Measurements from ENCODE around the gene TMCO4.
"Not testable (repeated sequence)": the region's sequence is repeated elsewhere in the genome, so short reads cannot be mapped to it uniquely, and the experiment has no call there.

The TMCO4 gene

DNA sequence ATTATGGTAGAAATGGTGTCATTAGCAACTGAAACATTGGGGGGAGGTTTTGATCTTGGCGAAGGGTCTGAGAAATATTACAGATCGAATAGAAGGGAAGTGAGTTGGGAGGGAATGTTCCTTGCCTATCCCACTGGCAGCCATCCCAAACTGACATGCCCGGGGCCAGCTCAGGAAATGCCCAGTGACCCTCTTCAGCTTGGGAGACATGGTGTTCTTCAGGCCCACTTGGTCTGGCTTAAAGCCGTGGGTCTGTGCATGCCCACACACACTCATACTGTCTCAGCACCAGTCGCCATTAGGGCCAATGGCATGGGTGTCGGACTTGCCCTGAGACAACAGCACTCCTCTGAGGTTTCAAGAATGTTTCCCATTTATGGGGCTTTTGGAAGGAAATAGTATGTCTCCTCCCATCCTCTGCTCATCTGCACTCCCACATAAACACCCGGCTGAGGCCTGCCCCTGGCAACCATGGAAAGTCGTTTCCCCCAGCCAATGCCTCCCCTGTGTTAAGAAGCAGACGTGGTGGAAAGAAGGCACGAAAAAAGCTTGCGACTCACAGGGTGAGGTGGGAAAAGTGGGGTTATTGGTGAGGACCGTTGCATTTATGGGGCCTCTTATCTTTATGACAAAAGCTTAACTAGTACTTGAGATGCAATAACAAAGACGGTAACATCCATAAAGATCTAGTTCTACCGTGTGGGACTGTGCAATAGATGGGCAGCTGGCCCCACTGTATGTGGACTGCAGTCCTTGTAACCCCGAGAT lies 13.3 kb upstream of the TMCO4 start:
- DNase-seq = peak in 1 of 3 experiments; percentile 14

DNA sequence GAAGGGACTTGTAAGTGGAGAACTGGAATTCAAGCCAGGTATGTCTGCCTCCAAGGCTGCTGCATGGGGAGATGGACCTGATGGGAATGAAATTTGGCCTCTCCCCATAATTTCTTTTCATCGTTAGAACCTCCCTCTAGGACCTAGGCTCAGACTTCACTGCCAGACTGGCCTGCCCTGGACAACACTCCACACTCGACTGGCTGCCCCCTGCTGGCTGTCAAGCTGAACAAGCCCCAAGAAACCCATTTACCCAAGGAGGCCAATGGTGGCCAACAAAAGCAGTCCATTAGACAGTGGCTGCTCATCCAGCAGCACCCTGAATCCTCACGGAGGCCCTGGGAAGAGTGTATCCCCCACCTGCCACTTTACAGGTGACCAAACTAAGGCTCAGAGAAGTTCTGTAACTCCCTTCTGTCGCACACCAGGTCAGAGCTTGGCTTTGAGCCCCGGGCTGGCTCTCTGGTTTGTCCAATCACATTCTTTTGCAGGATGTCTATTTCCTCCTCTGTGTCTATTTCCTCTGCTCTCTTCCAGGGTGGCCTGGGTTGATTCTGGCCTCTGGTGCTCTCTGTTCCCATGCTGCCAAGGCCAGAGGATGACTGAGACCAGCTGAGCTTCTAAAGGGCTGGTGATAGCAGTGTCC lies 11.6 kb upstream of the TMCO4 start:
- DNase-seq = peak in 1 of 3 experiments; percentile 18

DNA sequence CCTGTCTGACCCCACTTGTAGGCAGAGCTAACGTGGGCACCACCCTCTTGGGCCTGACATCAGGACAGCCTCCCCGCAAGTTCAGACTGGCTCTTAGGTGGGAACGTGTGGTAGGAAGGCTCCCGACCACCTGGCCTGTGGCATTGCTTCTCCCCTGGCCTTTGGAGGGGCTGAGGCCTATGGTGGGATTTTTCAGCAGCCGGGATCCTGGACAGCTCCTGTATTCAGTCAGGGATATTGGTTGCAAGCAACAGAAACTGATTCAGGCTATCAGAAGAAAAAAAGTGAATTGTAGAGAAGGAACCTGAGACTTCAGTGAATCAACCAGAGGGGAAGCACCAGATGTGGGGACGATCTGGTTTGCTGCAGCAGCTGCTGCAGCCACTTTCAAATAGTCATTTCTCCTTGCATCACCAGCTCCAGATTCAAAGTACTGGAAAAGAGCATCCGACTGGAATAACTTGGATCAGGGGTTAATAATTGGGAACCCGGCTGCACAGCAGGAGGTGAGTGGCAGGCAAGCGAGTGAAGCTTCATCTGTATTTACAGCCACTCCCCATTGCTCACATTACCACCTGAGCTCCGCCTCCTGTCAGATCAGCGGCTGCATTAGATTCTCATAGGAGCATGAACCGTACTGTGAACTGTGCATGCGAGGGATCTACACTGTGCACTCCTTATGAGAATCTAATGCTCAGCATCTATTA lies 9.5 kb upstream of the TMCO4 start:
- no peak for DNase-seq

DNA sequence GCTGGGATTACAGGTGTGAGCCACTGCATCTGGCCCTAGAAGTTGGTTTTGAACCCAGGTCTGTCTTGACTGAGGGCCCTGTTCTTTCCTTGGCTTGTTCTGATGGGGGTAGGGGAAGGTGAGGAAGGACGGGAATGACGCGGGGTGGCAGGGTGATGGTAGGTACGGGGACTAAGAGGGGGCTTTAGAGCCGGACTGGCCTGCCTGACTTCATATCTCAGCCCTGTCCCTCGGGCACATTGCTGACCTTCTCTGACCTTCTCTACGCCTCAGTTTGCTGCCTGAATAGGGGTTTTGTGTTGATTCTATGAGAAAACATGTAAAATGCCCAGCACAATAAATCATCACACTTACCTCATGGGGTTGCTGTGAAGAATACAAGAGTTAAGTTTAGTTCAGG lies 8.6 kb upstream of the TMCO4 start:
- no peak for DNase-seq

DNA sequence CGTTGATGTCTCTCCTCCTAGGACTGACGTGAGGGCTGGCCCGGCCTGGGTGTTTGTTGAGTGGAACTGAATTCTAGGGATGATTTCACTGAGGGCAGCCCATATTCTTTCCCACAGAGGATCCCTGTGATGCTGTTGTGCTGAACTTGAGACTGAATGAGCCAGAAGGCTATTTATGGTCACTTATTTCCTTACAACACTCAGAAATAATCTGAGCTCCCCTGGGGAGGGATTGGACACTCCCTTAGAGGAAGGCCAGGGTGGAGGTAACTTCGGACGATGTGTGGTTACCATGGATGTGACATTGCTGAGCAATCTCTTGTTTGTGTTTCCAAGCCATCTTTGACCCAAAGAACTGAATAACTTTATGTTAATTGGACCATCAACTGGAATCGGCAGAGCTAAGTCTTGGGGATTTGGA lies 5.1 kb upstream of the TMCO4 start:
- no peak for DNase-seq

DNA sequence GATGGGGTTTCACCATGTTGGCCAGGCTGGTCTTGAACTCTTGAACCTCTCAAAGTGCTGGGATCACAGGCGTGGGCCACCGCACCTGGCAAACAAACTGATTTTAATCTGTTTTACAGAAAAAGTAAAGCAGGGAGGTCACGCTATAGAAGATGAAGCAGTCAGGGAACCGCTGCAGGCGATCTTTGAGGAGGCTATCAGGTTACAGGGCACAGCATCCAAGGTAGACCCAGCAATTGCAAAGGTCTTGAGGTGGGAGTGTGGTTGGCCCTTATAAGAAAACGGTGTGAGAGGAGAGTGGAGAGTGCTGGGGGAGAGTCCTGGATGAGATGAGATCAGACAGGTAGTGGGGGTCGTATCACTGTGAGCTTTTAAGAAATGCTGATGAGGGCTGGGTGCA lies 2.6 kb upstream of the TMCO4 start:
- DNase-seq = no peak

DNA sequence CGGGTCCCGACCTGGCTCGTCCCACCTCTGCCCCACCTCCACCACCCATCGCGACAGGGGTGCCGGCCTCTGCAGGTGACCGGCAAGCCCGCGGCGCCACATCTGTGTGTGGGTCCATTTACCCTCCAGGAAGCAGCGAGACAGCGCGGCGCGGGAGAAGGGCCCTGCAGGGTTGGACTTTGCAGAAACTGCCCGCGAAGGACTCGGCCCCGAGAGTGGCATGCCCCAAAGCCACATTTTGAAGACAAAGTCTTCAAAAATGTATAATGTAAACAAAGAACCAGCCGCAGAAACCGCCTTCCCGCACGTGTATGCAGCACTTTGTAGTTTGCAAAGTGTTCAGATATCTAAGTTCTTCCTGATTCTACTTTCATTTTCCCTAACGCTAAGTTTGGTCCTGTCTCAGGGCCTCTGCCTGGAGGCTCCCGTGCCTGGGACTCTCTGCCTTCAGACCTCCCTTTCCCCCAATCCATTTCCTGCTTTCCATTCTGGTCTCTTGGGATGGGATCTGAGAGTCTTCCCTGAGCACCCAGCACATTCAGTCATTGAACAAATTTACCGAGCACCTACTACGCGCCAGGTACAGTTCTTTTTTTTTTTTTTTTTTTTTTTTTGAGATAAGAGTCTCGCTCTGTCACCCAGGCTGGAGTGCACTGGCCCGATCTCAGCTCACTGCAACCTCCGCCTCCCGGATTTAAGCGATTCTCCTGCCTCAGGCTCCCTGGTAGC lies 524 bp upstream of the TMCO4 start:
- DNase-seq = peak; percentile 32 to 61 (median 47)

DNA sequence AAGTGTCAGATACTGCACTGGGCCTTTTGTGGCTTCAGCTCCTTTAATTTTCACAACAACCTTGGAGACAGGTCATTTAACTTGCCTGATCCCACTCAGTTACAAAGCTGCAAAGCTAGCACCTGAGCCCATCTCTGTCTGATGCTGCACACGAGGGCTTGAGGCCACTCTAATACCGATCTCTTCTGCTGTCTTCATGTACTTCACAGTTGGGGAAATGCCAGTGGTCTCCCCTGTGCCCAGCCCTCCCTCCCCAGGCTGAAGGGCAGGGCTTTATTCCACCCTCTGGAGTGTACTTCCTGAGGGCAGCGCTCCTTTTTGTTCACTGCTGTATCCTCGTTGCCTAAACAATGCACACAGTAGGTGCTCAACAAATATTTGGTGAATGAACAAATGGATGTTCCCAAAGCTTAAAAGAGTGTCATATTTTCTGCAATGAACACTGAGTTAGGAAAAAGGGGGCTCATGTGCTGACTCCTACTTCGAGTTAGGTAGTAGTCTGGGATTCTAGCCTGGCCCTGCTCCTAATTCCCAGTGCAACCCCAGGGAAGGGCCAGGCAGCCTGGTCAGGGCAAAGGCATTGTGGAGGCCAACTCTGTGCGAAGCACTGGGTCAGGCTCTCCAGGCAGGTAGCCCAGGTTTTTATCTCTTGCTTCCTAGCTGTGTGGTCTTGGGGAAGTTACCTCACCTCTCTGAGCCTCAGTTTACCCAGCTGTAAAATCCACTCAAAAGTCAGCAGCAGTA lies 1.1 kb downstream of the TMCO4 start:
- DNase-seq = no peak

DNA sequence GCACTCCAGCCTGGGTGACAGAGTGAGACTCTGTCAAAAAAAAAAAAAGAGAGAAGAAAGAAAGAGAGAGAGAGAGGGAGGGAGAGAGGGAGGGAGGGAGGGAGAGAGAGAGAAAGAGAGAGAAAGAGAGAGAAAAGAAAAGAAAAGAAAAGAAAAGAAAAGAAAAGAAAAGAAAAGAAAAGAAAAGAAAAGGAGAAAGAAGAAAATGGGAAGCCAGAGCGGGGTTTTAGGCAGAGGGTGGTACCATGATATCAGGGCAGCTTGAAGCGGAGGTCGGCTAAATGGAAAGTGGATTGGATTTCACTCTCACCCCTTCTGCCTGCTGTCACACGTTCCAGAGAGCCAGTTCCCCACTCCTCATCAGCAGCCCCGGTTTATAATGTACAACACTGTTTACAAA lies 1.9 kb downstream of the TMCO4 start:
- DNase-seq = no peak

DNA sequence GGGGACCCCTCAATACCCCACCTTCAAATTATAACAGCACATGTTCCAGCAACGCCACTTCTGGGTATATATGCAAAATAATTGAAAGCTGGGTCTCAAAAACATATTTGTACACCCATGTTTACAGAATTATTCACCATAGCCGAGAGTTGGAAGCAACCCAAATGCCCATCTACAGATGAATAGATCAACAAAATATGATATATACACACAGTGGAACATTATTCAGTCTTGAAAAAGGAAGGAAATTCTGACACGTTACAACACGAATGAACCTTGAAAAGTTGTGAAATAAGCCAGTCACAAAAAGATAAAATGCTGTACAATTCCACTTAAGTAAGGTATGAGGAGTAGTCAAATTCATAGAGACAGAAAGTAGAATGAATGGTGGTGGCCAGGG lies 5.1 kb downstream of the TMCO4 start:
- no peak for DNase-seq

DNA sequence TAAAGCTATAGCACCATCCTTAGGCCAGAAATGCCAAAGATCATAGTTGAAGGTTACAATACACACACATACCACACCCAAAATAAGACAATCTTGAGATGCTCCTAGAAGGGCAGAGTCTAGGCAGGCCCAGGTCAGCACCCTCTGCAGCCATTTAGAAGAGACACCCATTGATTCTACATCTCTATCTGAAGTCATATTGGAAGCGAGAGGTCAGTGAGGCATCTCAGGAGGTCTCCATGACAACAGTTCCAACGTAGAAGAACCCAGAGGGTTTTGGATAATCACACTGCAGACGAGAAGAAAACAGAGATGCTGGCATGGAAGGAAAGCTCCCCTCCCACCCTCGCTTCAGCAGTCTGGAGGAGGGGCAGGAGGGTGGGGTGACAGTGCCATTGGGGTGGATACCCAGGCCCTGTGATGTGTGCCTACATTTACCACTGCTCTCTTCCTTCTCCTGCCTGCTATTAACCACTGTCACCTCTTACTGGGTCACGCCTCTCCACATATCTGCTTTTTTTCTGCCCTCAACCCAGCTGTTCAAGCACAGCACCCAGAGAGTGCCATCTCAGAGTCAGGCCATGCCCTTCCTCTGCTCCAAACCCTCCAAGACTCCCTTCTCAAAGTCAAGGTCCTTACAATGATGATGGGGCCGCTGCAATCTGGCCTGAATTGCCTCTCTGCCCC lies 6.2 kb downstream of the TMCO4 start:
- no peak for DNase-seq

DNA sequence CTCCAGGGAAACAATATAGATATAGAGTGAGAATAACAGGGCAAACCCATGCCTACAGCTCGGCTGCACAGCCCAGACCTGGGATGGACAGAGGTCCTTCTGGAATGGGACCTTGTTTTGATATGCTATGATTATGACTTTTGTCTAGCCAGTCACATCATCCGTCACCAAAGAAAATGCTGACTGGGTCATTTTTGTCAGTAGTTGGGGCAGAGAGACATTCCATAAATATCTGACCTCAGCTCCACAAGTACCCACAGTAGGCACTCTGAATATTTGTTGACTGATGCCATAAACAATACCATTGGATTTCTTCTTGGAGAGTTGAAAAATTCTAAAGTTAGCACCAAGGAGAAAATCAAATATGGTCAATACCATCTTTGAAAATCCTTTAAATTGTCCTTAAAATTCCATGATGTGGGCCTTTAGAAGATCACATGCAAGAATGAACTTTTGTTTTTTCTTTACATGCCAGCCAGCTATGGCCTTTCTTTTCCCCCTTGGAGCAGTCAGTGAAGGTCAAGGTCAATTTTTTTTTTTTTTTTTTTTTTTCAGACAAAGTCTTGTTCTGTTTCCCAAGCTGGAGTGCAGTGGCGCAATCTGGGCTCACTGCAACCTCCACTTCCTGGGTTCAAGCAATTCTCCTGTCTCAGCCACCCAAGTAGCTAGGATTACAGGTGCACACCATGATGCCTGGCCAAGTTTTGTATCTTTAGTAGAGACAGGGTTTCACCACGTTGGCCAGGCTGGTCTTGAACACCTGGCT lies 7.3 kb downstream of the TMCO4 start:
- no peak for DNase-seq

DNA sequence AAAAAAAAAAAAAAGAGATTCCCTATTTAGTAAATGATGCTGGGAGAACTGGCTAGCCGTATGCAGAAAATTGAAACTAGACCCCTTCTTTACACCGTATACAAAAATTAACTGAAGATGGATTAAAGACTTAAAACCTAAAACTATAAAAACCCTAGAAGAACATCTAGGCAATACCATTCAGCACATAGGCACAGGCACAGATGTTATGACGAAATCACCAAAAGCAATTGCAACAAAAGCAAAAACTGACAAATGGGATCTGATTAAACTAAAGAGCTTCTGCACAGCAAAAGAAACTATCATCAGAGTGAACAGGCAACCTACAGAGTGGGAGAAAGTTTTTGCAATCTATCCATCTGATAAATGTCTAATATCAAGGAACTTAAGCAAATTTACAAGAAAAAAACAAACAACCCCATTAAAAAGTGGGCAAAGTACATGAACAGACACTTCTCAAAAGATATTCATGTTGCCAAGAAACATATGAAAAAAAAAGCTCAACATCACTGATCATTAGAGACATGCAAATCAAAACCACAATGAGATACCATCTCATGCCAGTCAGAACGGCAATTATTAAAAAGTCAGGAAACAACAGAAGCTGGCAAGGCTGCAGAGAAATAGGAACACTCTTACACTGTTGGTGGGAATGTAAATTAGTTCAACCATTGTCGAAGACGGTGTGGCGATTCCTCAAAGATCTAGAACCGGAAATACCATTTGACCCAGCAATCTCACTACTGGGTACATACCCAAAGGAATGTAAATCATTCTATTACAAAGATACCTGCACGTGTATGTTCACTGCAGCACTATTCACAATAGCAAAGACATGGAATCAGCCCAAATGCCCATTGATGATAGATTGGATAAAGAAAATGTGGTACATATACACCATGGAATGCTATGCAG lies 9.4 kb downstream of the TMCO4 start:
- DNase-seq = not testable (repeated sequence)

DNA sequence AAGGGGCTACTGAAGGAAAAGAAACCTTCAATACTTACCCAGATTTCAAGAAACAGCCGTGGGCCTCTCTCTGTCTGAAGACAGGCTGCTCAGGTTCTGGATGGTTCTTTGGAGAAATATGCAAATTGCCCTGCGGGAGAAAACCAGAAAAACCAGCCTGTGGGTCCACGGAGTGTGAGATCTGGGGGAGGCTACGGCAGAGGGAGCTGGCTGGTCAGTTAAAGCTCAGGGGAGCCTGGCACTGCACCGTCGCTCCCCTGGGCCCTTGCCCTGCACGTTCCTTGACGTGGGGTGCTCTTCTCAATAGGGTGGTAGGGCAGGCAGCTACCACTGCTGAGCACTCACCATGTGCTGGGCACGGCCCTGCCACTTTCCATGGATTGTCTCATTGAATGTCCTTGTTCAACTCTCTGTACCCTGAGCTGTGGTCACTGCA lies 12.7 kb downstream of the TMCO4 start:
- DNase-seq = peak in 1 of 3 experiments; percentile 3

DNA sequence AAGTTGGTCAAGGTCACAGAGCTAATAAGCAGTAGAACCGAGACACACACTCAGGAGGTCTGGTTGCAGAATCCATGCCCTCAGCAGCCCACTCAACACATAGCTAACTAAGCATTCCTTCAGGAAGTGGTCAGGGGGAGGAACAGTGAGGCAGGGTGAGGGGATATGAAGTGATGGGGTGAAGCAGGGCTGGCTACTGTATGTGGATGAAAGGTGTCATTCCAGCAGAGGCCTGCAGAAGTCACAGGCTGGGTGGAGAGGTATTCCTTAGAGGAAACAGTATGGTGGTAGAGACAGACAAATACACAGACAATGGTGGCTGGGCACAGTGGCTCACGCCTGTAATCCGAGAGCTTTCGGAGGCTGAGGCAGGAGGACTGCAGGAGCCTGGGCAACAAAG lies 14.1 kb downstream of the TMCO4 start:
- DNase-seq = no peak

DNA sequence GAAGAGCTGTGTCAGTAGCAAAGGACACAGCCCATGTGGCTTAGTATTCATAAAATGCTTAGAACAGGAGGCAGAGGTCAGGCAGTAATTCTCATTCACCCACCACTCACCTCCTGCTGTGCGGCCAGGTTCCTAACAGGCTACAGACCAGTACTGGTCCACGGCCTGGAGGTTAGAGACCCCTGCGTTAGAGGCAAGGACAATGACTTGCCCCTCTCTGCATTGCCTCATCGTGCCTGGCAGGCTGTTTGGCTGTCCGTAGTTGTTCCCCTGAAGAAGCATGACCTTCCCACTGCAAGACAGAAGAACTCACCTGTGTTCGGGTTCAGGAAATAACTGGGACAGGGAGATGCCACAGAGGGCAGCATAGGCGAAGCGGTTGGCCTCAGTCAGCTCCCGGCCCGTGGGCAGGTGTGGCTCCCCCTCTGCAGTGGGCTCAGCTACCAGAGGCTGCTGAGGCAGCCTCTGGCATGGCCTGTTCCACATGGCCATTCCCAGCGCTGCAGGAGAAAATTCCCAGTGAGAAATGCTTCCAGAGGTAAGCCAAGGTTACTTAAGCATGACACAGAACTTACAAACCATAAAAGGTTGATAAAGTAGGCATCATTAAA lies 19.3 kb downstream of the TMCO4 start:
- DNase-seq = no peak

DNA sequence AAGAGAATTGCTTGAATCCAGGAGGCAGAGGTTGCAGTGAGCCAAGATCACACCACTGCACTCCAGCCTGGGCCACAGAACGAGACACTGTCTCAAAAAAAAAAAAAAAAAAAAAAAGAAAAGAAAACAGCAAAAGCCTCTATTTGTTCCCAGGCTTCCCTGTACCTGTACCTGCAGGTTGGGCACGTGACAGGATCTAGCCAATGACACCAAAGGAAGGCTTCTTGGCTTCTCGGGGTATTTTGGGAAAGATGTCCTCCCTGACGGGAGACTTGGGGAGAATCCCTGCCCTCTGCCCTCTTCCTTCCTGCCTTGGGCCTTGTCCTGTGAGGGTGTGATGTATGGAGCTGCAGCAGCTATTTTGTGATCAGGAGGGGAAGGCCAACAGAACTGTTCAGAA lies 22.8 kb downstream of the TMCO4 start:
- no peak for DNase-seq

DNA sequence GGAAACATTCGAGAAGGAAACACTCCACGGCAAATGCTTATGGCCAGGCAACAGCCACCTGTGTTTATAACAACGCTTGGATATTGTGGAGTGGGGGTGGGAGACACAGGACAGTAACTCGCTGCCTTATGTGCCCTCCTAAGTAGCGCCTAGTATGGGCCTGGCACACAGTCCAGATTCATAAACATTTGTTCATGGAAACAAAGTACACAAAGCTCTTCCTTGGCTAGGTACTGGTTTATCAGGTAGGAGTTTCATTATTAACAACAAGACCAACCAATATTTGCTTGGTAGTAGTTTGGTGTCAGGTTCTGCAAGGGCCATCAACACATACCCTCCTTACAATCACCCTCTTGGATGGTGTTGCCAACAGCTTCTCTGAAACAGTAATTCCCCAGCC lies 23.4 kb downstream of the TMCO4 start:
- DNase-seq = no peak

DNA sequence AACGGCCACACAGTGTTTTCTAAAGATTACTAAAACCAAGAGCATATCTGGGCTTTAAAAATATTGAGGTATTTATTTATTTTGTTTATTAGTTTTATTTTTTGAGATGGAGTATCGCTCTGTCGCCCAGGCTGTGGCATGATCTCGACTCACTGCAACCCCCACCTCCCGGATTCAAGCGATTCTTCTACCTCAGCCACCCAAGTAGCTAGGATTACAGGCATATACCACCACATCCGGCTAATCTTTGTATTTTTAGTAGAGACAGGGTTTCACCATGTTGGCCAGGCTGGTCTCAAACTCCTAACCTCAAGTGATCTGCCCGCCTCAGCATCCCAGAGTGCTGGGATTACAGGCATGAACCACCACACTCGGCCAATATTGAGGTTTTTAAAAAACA lies 23.9 kb downstream of the TMCO4 start:
- no peak for DNase-seq

DNA sequence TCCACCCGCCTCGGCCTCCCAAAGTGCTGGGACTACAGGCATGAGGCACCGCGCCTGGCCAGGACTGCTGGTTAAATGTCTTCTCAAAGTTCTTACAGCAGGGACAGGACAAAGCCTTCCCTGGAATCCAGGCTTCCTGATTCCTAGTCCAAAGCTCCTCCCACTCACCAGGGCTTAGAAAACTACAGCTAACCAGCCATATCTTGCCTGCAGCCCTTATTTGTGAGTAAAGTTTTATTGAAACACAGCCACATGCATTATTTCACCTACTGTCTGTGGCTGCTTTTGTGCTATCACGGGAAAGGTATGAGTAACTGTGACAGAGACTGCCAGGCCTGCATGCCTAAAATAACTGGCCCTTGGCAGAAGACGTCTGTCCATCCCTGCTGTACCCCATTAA lies 24.4 kb downstream of the TMCO4 start:
- DNase-seq = no peak
